Measurements from ENCODE around the gene THEM5.

- no peak for TF ChIP-seq CTCF (IDR thresholded peaks at IDR 0.05)
- no peak for TF ChIP-seq POLR2A (IDR thresholded peaks at IDR 0.05)
Observed at GRCh38 chr1:151819227-151819835, 34.2 kb downstream of the THEM5 start.
